8988T (cell line): Measurements from ENCODE around the gene ABI2.
"Not testable (repeated sequence)": the region's sequence is repeated elsewhere in the genome, so short reads cannot be mapped to it uniquely, and the experiment has no call there.

Experiments
- DNase-seq: peaks from one replicate; pipeline ENCODE4 v3.0.0; 2011

ABI2 gene

DNA sequence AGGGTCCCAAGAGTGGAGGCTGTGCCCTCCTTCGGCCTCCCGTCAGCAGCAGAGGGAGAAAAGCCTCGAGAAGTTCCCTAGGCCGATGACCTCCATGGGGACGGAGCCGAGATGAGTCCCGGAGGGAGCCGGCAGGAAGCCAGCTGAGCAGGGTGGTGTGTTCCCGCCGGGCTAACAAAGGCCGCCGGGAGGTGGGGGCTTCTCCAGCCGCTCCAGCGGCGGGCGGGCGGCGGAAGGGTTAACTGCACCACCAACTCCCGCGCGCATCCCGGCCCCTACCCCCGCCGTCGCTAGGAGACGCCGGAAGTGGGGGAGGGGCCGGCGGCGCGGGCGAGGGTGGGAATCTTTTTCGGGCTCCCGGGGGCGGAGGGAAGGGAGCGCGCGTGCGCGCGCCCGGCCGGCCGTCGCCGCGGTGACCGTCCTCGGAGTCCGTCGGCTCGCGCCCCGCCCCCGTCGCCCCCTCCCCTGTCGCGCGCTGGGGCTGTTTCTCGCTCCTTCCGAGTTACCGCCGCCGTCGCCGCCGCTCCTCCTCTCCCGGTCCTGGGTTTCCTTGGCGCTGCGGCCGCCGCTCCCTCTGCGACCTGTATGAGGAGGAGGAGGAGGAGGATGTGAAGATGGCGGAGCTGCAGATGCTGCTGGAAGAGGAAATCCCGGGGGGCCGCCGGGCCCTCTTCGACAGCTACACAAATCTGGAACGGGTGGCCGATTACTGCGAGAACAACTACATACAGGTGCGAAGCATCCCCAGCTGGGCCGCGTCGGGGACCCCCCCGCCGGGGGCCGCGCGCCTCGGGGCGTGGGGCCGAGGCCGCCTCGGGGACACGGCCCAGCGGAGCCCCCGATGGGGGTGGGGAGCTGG, at the start of gene ABI2:
ABI2 (plus strand) TSS at position 494 of the 859 bp plus-strand sequence; CDS start at position 615, 121 bp downstream.
- DNase-seq = peak; percentile 89

DNA sequence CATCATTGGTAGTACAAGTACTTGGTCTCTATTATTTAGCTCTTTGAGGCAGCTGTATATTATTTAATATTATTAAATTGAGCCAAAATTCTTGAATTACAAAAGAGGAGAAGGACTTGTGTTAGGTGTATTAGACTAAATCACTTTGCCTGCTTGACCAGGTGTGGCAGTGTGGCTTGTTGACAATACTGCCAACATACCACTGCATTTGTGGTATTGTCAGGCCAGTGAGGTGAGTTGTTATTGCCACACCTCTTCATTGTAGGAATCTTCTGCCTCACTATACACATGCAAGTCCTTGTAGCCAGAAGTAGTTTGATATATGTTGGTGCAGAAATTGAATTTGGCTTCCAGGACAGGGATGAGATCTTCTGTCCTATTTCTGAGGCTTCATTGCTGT, 48.9 kb upstream of the ABI2 start:
- DNase-seq = no peak

DNA sequence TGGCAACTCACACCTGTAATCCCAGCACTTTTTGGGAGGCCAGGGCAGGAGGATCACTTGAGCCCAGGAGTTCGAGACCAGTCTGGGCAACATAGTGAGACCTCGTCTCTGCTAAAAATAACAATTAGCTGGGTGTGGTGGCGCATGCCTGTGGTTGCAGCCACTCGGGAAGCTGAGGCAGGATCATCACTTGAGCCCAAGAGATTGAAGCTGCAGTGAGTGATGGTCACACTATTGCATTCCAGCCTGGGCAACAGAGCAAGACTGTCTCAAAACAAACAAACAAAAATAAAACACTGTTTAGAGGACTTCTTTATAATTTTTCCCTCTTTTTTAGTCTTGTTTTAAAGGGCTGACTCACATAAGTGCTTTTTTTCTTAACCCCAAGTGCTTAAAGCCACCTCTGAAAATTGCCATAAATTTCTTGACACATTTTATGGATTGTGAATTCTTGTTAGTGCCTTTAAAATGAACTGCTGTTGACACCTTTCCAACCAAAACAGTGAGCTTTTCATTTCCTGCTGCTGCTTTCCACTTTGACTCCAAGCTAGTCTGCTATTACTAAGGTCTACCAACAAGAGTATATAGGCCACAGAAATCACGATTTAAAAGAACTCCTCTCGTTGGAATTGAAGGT, 47.6 kb upstream of the ABI2 start:
- DNase-seq = no peak

DNA sequence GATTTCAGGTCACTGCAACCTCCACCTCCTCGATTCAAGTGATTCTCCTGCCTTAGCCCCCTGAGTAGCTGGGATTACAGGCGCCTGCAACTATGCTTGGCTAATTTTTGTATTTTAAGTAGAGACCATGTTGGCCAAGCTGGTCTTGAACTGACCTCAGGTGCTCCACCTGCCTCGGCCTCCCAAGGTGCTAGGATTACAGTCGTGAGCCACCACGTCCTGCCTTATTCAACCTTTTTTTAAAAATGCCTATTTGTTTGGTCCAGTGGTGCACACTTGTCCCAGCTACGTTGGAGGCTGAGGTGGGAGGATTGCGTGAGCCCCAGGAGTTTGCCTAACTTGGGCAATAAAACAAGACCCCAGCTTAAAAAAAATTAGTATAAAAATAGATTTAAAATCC, 46.1 kb upstream of the ABI2 start:
- DNase-seq = no peak

DNA sequence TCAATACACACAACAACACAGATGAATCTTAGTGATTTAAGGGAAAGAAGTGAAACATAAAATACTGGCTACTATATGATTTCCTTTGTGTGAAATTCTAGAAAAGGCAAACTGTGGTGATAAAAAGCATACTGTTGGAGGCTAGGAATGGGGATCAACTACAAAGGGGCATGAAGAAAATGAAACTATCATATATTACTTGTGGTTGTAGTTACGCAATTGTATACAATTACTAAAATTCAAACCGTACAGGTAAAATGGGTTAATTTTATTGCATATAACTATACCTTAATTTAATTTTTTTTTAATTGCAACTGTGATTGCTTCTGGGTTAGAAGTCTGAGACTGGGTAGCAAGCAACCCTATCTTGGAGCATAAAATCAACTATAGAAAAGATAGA, 41.7 kb upstream of the ABI2 start:
- no peak for DNase-seq

DNA sequence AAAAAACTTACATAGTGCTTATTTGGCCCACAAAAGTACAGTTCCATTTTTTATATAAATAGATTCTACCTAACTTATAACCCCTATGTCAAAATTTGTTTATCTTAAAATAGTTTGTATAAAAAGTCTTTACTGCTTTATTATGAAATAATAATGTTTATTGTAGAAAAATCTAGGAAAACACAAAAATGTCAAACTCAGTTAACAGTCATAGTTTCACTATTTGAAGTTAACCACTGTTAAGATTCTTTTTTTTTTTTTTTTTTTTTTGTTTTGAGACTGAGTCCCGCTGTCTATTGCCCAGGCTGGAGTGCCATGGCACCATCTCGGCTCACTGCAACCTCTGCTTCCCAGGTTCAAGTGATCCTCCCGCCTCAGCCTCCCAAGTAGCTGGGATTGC, 26.5 kb upstream of the ABI2 start:
- DNase-seq = no peak

DNA sequence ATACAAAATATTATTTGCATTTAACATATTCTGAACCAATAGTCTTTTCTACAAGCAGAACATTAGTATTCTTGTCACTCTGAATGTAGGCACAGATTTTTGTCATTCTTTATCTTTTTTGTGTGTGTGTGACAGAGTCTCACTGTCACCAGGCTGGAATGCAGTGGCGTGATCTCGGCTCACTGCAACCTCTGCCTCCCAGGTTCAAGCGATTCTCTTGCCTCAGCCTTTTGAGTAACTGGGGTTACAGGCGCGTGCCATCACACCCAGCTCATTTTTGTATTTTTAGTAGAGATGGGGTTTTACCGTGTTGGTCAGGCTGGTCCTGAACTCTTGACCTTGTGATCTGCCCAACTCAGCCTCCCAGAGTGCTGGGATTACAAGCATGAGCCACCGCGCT, 25.6 kb upstream of the ABI2 start:
- DNase-seq = not testable (repeated sequence)

DNA sequence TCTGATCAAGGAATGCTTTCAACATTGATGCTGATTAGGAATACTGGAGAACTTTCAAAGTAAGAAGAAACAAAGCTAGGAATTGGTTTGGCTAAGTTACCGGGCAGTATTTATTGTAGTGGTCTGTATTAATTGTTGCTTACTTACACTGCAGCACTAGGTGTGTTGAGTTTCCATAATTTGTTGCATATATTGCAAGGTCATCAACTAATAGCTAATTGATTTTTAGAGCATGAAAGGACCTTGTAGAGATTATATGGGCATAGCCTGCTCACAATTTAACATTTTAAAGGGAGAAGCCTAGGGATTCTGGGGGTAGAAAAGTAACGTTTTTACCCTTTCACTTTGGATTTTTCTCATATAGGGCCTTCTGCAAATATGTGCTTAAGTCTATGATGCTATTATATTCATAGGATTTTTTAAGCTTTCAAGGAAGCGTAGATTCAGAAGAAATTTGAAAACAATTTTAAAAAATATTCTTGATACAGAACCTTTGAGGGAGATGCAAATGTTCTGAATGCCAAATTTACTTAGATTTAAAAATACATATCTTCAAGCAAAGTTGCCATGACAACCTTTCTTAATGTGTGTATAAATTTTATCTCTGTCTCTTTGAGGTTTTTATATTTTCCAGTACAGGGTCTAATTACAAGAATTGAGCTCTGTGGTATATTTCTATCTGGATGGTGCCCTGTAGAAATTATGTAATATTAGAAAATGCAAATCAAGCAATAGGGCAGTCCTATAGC, 17.3 kb upstream of the ABI2 start:
- DNase-seq = no peak

DNA sequence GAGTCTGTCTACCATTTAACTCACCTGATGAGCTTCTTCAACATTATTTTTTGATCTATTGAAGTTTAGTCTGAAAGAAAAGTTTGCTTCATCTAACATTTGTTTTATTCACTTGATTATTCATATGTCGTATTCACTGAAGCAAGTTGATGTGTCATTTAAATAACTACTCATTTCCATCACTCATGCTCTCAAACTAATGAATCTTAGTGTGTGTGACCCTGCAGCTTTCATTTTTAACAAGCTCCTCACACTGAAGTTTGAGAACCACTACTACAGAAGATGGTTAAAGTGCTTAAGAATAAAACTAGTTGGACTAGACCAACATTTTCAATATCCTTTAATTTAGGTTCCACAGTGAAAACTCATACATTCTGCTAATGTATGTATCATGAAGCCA, 1.8 kb upstream of the ABI2 start:
- DNase-seq = no peak

DNA sequence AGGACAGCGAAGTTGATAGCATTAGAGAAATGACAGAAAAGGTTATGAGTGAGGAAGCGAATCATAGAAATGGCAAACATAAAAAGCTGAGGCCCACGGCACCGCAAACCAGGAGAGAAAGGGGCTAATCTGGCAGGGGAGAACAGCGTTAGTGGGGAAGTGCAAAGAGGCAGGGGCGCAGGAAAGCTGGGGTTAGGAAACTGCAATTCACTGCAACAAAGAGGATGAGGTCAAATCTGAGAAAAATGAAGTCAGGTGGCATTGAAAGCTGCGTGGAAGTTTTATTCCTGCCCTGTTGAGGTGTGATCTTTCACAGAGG, 653 bp upstream of the ABI2 start:
- DNase-seq = no peak

DNA sequence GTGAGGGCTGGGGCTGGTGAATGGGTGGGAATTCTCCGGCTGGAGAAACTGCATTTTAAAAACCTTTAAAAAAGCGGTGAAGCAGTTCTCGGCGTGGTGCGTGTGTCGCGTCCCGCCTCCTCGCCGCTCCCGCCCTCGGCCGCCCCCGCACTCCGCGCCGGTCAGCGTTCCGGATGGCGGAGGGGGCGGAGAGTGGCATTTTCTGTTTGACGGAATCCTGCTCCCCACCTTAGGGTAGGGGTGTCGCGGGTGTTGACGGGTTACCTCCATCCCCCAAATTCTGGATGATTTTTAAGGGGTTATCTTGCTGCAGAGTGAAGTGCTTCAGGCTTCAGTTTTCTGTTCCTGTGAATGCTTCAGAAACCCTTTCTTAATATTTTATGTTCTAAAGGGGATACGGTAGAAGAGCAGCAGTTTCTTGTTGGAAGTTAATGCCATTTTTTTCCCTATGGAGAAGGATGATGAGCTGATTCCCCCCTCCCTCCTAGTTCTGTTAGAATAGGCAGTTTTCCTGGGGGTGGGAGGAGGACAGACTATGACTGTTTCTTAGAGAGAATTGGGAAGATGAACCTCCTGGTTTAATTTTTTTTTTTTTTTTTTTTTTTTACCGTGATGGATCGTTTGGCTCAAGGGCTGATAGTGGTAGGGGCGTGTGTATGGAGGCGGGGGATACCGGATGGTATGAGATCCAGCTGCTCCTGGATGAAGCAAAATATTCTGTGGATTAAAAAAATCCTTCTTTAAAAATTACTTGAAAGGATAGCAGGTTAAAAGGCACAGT, 756 bp downstream of the ABI2 start:
- peak; percentile 40 for DNase-seq

DNA sequence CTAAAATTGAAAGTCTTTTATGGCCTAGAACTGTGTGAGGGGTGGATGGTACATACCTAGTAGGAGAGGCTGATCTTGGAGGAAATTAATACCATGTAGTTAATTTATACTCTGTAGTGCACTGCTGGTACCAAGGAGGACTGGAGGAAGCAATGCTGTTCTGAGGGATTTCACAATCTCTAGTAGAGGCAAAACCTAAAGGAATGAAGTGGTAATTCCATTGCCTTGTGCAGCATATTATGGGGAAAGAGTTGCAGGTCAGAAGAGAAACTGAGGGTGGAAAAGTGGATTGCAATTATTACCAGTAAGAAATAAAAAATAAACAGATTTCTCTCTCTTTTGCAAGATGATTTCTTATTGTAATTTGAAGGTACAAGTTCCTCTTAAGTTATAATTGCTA, 2.2 kb downstream of the ABI2 start:
- DNase-seq = no peak

DNA sequence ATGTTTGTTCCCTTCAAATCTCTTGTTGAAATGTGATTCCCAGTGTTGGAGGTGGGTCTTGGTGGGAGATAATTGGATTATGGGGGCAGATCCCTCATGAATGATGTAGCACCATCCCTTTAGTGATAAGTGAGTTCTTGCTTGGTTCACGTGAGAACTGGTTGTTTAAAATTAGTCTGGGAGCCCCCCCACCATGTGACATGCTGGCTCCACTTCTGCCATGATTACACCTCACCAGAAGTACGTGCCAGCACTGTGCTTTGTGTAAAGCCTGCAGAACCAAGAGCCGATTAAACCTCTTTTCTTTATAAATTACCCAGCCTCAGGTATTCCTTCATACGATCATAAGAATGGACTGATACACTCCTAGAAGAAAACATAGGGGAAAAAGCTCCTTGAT, 10.1 kb downstream of the ABI2 start:
- no peak for DNase-seq

DNA sequence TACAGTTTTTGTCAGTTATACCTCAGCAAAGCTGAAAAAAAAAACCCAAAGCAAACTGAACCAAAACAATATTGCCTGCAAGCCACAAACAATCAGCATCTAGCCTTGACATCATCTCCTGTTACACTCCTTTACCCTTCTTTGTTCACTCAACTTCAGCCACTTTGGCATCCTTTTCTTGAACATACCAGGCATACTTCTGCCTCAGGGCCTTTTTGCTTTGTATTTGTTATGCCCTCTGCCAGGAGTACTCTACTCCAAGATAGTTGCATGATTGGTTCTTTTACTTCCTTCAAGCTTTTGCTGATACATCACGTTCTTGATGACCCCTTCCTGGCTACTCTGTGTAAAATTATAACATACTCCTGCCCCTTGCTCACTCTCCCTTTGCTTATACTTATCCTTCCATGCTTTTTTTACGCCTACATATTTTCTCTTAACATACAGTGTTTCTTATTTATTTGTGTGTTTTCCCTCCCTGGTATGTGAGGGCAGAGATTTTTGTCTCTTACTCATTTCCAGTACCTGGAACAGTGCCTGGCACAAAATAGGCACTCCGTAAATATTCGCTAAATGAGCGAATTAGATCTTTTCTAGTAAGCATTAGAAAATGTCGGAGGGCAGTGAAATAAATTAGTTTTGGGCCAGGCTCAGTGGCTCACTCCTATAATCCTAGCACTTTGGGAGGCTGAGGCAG, 12.7 kb downstream of the ABI2 start:
- DNase-seq = peak; percentile 24

DNA sequence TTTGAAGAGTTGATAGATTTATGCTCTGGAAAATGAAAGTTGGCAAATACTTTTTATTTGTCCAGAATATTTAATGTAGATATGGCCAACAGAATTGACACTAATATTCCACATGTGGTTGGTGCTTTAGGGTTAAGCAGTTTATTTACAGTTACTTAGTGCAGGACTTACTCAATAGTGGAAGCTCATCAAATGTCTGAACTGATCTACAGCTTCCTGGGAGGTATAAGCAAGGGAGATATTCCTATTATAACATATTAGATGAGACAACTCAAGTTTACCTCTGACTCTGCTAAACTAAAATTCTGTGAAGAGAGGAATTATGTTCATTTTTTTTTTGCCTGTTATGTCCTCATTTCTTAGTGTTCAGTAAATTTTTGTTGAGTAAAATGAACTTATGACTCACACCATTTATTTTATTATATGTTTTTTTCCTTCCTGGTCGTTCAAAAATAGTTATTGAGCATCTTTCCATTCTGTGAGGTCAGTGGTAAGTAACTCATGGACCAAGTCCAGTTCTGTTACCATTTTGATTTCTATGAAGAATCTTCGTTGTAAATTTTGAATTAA, 13.6 kb downstream of the ABI2 start:
- no peak for DNase-seq

DNA sequence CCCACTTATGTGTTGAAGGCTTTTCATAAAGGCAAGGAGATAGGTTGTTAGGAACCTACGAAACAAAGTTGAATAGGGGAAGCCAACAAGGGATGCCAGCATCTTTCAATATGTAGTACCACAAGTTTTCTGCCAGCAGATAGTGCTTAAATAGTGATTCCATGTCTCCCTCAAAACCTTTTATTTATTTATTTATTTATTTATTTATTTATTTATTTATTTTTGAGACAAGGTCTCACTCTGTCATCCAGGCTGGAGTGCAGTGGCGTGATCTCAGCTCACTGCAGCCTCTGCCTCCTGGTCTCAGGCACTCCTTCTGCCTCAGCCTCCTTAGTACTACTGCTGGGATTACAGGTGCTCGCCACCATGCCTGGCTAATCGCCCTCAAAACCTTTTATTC, 14.2 kb downstream of the ABI2 start:
- DNase-seq = not testable (repeated sequence)

DNA sequence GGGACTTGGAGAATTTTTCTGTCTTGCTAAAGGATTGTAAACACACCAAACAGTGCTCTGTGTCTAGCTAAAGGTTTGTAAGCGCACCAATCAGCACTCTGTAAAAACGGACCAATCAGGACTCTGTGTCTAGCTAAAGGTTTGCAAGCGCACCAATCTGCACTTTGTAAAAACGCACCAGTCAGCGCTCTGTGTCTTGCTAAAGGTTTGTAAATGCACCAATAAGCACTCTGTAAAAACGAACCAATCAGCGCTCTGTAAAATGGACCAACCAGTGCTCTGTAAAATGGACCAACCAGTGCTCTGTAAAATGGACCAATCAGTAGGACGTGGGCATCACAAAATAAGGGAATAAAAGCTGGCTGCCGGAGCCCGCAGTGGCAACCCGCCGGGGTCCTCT, 16.5 kb downstream of the ABI2 start:
- DNase-seq = no peak

DNA sequence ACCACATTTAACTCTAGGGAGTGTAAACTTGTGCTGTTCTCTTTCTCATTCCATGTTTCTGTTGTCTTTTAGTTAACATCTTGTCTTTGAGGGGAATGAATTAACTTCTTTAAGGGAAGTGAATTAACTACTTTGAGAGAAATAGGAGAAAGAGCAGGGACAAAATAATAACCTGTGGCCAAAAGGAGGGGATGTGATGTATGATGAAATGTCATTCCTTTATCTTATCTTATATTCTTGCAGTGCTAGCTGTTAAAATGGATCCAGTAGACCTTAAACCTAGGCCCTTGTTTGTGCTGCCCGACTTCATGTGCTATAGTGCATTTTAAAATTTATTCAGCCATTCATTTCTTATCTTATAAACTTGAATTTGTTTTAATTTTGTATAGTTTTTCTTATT, 18.4 kb downstream of the ABI2 start:
- DNase-seq = no peak

DNA sequence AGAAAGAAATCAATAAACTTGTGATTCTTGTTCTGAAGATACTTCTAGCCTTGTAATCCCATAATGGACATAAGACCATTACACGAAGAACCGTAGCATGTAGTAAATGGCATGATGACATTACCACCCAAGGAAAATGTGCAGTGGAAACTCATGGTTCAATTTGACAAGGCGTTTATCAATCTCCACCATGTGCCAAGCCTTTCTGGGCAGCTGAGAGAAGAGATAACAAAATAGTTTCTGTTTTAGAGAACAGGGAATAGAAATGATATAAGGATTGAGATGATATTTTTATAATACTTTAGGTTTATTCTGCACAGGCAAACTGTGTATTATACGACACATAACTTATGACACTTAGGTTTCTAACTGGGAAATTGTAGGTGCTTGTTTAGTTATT, 19.2 kb downstream of the ABI2 start:
- DNase-seq = no peak

DNA sequence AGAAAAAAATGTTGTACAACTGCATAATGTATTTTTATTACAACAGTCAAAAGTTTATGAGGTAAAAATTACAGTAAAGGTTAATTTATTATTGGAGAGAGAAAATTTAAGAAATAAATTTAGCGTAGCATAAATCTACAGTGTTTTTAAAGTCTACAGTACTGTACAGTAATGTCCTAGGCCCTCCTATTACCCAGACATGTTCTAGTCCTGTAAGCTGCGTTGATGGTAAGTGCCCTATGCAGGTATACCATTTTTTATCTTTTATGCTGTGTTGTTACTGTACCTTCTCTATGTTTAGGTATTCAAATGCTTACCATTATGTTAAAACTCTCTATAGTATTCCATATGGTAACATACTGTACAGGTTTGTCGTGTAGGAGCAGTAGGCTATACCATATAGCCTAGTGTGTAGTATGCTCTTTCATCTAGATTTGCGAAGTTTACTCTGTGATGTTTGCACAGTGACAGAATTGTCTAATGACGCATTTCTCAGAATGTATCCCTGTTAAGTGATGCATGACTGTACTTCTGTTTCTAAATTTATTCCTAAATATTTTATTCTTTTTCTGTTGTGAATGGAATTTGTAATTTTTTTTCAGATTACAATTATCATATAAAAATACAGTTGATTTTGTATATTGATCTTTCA, 24.5 kb downstream of the ABI2 start:
- no peak for DNase-seq

DNA sequence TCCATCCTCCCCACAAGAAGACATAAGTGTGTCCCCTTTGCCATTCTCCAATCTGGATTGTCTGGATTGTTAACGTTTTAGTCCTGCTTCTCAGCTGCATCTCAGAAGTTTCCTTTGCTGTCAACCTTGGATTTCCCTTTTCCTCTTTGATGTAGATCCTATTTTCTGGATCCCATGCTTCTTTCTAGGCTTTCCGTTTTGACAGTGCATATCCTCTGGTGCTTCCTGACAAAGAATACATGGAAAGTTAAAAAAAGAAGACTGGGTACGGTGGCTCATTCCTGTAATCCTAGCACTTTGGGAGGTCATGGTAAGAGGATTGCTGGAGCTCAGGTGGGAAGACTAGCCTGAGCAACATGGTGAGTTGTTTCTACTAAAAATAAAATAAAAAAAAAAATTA, 26.8 kb downstream of the ABI2 start:
- no peak for DNase-seq

DNA sequence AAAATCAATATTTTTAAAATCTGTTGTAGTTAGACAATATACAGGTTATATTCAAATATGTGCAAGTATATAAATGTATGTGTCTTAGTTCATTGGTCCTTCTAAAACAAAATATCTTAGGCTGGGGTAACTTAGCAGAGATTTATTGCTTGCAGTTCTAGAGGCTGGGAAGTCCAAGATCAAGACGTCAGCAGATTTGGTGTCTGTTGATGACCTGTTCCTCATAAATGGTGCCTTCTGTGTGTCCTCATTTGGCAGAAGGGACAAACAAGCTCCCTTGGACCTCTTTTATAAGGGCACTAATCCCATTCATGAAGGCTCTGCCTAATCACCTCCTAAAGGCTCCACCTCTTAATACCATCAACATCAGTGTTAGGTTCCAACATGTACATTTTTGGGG, 31.3 kb downstream of the ABI2 start:
- DNase-seq = no peak
